Measurements from ENCODE around the gene GRAMD4. TPM values are rescaled to one million over a fixed set of nuclear protein-coding genes. Genes with fewer than 3 reads are reported as not detected.

Gene GRAMD4
- total and polyA plus RNA-seq, 12 donors: 15.0 to 241 (median 79.4) TPM

GRCh38 chr22:46719921-46720320 lies 99.7 kb downstream of the GRAMD4 start:
- Histone ChIP-seq H3K4me1 (replicated peaks in 1 of 2) (peaks cover 0 to 5% of the 10 kb centered on the region in 2 donors), H3K36me3 (replicated peaks in 1 of 2) (peaks cover 0 to 50% of the 10 kb centered on the region in 2 donors)
- WGBS, 4 donors: 89 to 97% (median 94%) methylated on average over 11 of the region's 11 CpGs

GRCh38 chr22:46721501-46722085 lies 101.4 kb downstream of the GRAMD4 start:
- Histone ChIP-seq H3K27ac (no peak overlapping the region), H3K9me3 (replicated peaks in 1 of 3) (no peaks in the 10 kb centered on the region), H3K4me1 (replicated peaks in 1 of 2) (no peaks in the 10 kb centered on the region), H3K27me3 (no peaks in the 10 kb centered on the region), H3K36me3 (replicated peaks in 1 of 2) (peaks cover 0 to 40% of the 10 kb centered on the region in 2 donors), H3K4me3 (no peak overlapping the region)
- TF ChIP-seq POLR2A (IDR thresholded peaks at IDR 0.05) (no peak), CTCF (IDR thresholded peaks at IDR 0.05) (no peak)
- no peak for DNase-seq
- intact Hi-C loops (cut with DNase I): no loop called here
- 87 to 91% (median 88%) methylated on average over 16 of the region's 16 CpGs for WGBS, 4 donors

More at GRCh38 chr22:46719921-46720320, 99.7 kb downstream of the GRAMD4 start:
- Histone ChIP-seq H3K27ac (no peak overlapping the region), H3K9me3 (replicated peaks in 1 of 3) (no peaks in the 10 kb centered on the region), H3K27me3 (no peaks in the 10 kb centered on the region), H3K4me3 (no peak overlapping the region)
- TF ChIP-seq POLR2A (IDR thresholded peaks at IDR 0.05) (no peak), CTCF (IDR thresholded peaks at IDR 0.05) (no peak)
- no peak for DNase-seq
- intact Hi-C loops (cut with DNase I): no loop called here

GRCh38 chr22:46723882-46724281 lies 103.7 kb downstream of the GRAMD4 start:
- Histone ChIP-seq H3K36me3 (replicated peaks in 1 of 2) (peaks cover 0 to 19% of the 10 kb centered on the region in 2 donors), H3K4me1 (replicated peaks in 1 of 2) (peaks cover 0 to 4% of the 10 kb centered on the region in 2 donors), H3K27ac (no peak overlapping the region), H3K9me3 (replicated peaks in 1 of 3) (no peaks in the 10 kb centered on the region), H3K27me3 (no peaks in the 10 kb centered on the region), H3K4me3 (no peak overlapping the region)
- intact Hi-C loops (cut with DNase I): no loop called here
- 93 to 95% (median 94%) methylated on average over 9 of the region's 9 CpGs for WGBS, 4 donors
- TF ChIP-seq POLR2A (IDR thresholded peaks at IDR 0.05) (no peak), CTCF (IDR thresholded peaks at IDR 0.05) (no peak)
- no peak for DNase-seq

GRCh38 chr22:46725096-46725495 lies 104.9 kb downstream of the GRAMD4 start:
- intact Hi-C loops (cut with DNase I): no loop called here
- Histone ChIP-seq H3K9me3 (replicated peaks in 1 of 3) (no peaks in the 10 kb centered on the region), H3K4me3 (no peak overlapping the region), H3K27ac (no peak overlapping the region), H3K4me1 (replicated peaks in 1 of 2) (peaks cover 0 to 14% of the 10 kb centered on the region in 2 donors), H3K27me3 (no peaks in the 10 kb centered on the region), H3K36me3 (replicated peaks in 1 of 2) (peaks cover 0 to 7% of the 10 kb centered on the region in 2 donors)
- TF ChIP-seq POLR2A (IDR thresholded peaks at IDR 0.05): no peak
- no peak for TF ChIP-seq CTCF (IDR thresholded peaks at IDR 0.05)
- DNase-seq: no peak
- 89 to 91% (median 90%) methylated on average over 16 to 18 of the region's 18 CpGs for WGBS, 4 donors
